ENCODE results near the gene TNFRSF13B.

DNA sequence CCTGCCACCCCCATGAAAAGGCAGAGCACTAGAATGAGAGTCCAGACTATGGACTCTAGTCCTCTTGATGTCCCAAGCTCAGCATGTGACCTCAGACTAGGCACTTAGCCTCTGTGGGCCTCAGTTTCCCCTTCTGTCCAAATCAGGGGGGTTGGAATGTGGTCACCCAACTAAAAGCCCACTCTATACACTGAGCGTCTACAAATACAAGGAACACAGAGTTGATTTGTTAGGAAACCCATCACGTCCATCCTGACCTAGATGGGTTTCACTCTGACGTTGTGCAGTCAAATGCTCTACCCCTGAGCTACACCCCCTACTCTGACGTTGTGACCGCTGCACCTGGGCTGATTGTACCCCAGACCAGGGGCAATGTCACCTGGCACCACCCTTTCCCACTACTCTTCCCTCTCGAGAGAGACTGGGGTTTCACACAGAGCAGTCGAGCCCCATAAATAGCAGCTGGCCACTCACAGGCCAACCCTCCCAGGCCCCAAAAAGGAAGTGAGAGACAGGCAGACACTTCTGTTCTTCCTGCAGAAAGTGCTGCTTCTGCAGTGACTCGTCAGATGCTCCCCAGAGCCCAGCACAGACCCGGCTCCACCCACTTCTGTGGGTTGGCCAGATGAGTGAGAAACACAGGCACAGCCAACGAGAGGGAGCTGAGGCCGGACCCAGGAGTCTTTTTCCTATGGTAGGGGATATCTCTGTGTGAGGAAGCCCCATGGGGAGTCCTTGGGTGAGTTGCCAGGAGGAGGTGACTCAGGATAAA, 16.1 kb upstream of the TNFRSF13B start:
- TF ChIP-seq EZH2 (IDR thresholded peaks at IDR 0.05; ENCODE audit: low read length, missing control alignments), result no peak
- TF ChIP-seq, protein P1, sequence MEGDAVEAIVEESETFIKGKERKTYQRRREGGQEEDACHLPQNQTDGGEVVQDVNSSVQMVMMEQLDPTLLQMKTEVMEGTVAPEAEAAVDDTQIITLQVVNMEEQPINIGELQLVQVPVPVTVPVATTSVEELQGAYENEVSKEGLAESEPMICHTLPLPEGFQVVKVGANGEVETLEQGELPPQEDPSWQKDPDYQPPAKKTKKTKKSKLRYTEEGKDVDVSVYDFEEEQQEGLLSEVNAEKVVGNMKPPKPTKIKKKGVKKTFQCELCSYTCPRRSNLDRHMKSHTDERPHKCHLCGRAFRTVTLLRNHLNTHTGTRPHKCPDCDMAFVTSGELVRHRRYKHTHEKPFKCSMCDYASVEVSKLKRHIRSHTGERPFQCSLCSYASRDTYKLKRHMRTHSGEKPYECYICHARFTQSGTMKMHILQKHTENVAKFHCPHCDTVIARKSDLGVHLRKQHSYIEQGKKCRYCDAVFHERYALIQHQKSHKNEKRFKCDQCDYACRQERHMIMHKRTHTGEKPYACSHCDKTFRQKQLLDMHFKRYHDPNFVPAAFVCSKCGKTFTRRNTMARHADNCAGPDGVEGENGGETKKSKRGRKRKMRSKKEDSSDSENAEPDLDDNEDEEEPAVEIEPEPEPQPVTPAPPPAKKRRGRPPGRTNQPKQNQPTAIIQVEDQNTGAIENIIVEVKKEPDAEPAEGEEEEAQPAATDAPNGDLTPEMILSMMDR (conservative IDR thresholded peaks at IDR 0.05 in 1 of 2, IDR thresholded peaks at IDR 0.05 in 1 of 2; ENCODE audit: low read depth in 1 of 2, low read length in 2 of 2), result no peak
